SKM-1 treated with dmso at 0.1 percent for 144 hours (cell line): ENCODE measurements around the gene POU2F1.
A peak's percentile ranks its signal among the peaks of the same experiment; 100 is the strongest.

Source experiments
- DNase-seq: peaks from one replicate; lab custom pipeline; 2025; ENCODE audit not compliant: unreplicated experiment; lab: John Stamatoyannopoulos, UW

POU2F1 gene

GRCh38 chr1:167220537-167221125 is at the start of gene POU2F1:
Gene POU2F1, plus strand, starts transcription at chr1:167220886. Its CDS starts 12 bp downstream, at chr1:167220898.
- peak; percentile 100 for DNase-seq

- no peak for DNase-seq
These were observed 49.3 kb upstream of the POU2F1 start for GRCh38 chr1:167171286-167171929.

- no peak for DNase-seq
These were observed 47.0 kb upstream of the POU2F1 start for GRCh38 chr1:167173516-167174184.

- DNase-seq: no peak
These were observed 44.8 kb upstream of the POU2F1 start for GRCh38 chr1:167175901-167176300.

GRCh38 chr1:167178831-167179230 is 41.9 kb upstream of the POU2F1 start:
- DNase-seq: no peak

GRCh38 chr1:167182571-167183320 is 37.9 kb upstream of the POU2F1 start:
- no peak for DNase-seq

GRCh38 chr1:167184081-167184480 is 36.6 kb upstream of the POU2F1 start:
- no peak for DNase-seq

GRCh38 chr1:167185062-167185461 is 35.6 kb upstream of the POU2F1 start:
- no peak for DNase-seq

- DNase-seq: no peak
These were observed 34.6 kb upstream of the POU2F1 start for GRCh38 chr1:167185974-167186657.

- no peak for DNase-seq
These were observed 33.9 kb upstream of the POU2F1 start for GRCh38 chr1:167186771-167187170.

GRCh38 chr1:167190747-167191237 is 29.9 kb upstream of the POU2F1 start:
- no peak for DNase-seq

- DNase-seq: no peak
These were observed 28.7 kb upstream of the POU2F1 start for GRCh38 chr1:167191958-167192357.

GRCh38 chr1:167194182-167194581 is 26.5 kb upstream of the POU2F1 start:
- no peak for DNase-seq

- DNase-seq: no peak
These were observed 24.5 kb upstream of the POU2F1 start for GRCh38 chr1:167196166-167196565.

GRCh38 chr1:167197236-167197635 is 23.4 kb upstream of the POU2F1 start:
- no peak for DNase-seq

GRCh38 chr1:167197692-167198091 is 23.0 kb upstream of the POU2F1 start:
- DNase-seq: no peak

GRCh38 chr1:167198518-167199133 is 22.1 kb upstream of the POU2F1 start:
- no peak for DNase-seq

GRCh38 chr1:167199656-167200055 is 21.0 kb upstream of the POU2F1 start:
- DNase-seq: no peak

- DNase-seq: no peak
These were observed 20.4 kb upstream of the POU2F1 start for GRCh38 chr1:167200272-167200671.

- DNase-seq: no peak
These were observed 19.9 kb upstream of the POU2F1 start for GRCh38 chr1:167200749-167201148.
